GM19438 (cell line): ENCODE data around the gene SRD5A1.
A peak's percentile ranks its signal among the peaks of the same experiment; 100 is the strongest.

Experiments
- ATAC-seq: cut with Tn5 transposase; IDR thresholded peaks from one replicate; pipeline ENCODE4 v1.9.1; 2021; ENCODE audit warnings: low read depth; ENCODE audit not compliant: unreplicated experiment

Gene SRD5A1, protein sequence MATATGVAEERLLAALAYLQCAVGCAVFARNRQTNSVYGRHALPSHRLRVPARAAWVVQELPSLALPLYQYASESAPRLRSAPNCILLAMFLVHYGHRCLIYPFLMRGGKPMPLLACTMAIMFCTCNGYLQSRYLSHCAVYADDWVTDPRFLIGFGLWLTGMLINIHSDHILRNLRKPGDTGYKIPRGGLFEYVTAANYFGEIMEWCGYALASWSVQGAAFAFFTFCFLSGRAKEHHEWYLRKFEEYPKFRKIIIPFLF

DNA sequence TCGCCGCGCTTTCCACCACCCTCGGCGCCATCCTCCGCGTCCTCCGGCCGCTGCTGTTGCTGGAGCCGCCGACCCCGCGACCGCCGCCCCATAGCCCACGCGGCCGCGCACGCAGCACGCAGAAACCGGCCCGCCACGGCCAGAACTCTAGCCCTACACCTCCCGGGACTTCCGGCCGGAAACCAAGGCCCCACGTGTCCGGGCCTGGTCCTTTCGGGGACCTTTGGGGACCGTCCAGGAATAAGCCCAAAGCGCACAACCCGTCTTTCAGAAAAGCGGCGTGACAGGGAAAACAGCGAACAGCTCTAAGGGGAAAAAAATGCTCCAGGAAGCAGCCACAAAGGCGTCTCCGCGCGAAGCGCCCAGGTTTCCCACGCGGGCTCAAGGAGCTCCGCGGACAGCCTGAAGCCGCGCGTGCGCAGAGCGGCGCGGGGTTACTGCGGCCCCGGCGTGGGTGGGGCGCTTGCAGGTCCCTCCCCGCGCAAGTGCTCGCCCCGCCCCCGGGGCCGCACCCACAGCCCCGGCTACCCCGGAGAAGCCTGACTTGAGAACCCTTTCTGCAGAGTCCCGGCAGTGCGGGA lies at the start of gene SRD5A1, which contains the start of gene NSUN2:
TSS of gene SRD5A1 (plus strand) at position 553 of the 581 bp plus-strand sequence. CDS start 137 bp downstream, outside the sequence.
TSS of gene NSUN2 (minus strand) at position 157 of the 581 bp plus-strand sequence. CDS start at position 92, 65 bp downstream.
- ATAC-seq = peak; percentile 88

DNA sequence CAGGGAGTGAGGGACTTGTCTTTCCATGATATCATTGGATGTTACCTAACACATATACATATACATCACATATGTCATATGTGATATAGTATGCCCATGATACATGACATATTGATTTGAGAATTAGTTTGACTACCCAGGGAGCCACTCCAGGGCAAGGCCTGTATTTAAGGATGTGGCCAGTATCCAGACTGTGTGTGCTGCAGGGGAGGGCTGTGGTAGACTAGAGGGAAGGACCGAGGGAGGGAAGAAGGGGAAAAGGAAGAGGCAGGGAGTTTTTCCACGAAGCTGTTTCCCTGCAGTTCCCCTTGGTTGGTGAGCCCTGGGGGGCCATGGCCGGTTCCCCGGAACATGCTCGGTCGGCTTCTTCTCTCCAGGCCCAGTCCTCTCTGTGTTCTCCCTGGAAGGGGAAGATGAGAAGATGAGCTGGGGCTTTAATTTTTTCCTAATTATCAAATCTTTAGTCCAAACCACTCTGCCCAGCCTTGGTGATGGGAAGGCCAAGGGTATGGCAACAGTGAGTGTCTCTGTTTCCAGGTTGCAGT lies 49.1 kb upstream of the SRD5A1 start:
- ATAC-seq = no peak

DNA sequence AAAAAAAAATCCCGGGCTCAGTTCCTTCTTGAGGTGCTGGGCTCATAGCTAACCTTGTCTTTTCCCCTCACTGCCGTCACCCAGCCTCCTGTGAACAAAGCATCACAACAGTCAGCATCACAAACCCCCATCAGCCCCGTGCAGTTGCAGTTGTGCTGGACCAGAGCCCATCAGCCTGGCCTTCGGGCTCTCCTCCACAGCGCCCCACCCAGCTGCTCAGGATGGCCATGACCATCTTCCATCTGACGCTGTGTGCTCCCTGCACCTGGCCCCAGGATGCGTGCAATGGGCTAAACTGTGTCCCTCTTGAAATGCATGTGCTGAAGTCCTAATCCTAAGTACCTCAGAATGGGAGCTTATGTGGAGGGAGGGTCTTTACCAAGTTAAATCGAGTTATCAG lies 48.5 kb upstream of the SRD5A1 start:
- ATAC-seq = no peak

DNA sequence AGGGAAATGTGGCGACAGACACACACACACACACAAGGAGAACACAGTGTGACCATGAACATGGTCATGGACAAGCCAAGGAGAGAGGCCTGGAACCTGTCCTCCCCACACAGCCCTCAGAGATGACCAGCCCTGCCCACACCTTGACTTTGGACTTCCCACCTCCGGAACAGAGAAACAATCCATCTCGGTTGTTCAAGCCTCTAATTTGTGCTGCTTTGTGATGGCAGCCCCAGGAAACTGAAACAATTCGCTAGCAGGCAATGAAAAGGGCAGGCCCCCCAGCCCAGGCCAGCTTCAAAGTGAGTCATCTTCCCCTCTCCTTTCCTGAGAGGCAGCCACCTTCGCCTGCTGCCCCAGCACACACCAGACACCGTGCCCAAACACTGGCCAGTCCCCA lies 48.1 kb upstream of the SRD5A1 start:
- ATAC-seq = no peak

DNA sequence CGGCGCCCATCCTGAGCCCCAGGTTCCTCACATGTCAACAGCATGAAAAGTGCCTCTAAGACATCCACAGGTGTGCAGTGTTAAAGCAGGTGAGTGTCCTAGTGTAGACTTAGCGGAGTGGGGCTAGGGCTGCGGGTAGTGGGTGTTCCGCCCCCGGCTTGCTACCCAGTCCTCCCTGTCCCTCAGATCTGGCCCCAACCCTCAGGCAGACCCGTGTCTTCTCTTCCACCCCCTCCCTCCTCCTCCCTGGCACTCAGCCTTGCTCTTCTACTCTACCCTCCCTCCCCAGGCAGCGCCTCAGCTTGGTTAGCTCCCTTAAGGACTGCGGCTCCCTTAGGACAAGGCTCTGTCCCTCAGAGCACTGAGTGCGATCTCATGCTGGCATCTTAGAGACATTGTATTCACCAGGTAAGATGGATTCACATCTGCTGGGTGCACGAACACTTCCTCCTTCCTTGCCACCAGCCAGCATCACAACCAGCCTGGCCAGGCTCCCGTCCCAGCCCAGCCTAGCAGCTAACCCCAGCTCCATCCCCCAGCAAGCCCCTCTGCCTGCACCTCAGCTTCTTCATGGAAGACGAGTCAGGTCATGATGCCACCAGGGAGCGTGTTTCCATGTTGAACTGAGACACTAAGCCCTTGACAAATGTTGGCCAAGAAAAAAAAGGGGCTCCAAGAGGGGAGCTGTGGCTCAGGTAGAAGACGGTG lies 47.1 kb upstream of the SRD5A1 start:
- ATAC-seq = no peak

DNA sequence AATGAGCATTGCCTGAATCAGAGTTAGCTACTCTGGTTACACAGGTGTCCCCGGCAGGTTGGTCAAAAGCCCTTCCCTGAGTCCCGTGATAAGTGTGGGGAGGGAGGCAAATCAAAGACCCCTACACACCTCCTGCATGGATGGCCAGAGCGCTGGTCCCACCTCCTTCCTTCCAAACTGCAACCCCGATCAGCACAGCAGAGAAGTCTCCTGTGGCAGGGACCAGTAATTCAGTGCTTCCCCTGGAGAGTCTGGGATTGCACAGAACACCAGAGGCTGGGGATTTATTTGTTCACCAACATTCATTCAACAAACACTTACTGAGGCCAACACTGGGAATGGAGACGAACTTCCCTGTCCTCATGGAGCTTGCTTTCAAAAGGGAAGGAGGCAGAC lies 46.6 kb upstream of the SRD5A1 start:
- ATAC-seq = no peak

DNA sequence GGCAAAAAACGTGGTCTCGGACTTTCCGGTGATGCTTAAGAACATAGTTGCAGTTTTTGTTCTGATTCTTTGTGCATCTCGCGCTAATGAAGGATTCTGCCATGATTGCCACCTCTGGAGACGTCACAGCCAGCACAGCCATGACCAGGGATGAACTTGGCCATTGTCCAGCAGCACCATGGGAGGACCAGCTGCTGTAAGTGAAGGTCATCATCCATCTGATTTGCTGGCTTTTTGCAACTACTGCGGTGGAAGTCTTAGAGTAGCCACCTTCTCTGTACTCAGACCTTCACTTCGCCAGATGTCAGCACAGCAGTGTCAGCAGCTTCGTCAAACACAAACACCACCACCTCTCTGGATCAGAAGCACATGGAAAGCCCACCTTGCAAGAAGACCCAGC lies 46.1 kb upstream of the SRD5A1 start:
- ATAC-seq = no peak

DNA sequence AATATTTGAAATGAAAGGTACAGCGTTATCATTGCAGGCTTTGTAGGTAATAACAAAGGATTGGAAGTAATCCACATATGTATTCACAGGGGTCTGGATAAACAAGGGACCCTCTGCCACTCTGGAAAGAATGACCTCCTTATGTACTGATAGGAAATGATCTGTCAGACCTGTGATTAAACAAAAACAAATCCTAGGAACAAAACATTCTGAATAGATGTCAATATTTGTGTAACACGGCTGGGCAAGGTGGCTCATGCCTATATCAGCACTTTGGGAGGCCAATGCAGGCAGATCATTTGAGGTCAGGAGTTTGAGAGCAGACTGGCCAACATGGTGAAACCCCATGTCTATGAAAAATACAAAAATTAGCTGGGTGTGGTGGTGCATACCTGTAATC lies 42.7 kb upstream of the SRD5A1 start:
- no peak for ATAC-seq

DNA sequence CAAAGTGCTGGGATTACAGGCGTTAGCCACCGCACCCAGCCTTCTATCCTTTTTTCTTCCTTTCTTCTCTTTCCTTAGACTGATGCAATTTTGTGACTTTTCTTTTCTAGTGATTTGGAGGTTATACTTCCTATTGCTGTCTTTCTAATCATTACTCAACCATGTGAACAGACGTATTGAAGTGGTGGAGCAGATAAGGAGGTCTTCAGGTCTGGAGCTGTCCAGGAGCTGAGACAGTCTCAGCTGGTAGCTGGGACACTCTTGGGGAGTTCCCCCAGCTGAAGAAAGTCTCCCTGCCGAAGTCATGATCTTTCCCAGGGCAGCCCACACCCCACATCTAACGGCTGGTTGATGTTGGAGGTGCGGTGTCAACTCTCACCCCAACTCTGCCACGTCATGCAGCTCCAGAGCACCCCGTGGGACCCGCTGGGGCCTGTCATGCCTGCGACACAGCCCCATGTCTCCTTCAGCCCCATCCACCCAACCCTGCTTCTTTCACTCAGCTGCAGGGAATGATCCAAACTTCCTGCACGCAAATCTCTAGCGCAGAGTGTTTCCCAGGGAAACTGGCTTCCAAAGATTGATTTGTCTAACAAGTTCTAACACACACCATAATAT lies 41.5 kb upstream of the SRD5A1 start:
- no peak for ATAC-seq

DNA sequence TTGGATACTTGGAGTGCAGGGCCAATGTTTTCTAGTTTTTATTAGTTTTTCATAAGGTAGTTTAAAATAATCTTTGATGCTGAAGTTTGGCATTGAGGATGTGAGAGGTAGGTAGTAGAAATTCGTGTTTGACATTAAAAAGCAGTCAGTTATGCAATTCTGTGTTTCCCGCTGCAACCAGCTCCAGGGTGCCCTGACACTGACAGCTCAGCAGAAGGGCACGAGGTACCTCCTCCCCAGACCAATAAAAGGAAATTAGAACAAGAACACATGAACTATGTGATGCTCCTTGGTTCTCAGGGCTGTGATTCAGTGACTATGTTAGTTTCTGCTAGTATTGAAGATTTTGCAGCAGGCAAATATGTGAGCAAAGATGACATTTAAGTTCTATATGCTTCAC lies 40.6 kb upstream of the SRD5A1 start:
- no peak for ATAC-seq

DNA sequence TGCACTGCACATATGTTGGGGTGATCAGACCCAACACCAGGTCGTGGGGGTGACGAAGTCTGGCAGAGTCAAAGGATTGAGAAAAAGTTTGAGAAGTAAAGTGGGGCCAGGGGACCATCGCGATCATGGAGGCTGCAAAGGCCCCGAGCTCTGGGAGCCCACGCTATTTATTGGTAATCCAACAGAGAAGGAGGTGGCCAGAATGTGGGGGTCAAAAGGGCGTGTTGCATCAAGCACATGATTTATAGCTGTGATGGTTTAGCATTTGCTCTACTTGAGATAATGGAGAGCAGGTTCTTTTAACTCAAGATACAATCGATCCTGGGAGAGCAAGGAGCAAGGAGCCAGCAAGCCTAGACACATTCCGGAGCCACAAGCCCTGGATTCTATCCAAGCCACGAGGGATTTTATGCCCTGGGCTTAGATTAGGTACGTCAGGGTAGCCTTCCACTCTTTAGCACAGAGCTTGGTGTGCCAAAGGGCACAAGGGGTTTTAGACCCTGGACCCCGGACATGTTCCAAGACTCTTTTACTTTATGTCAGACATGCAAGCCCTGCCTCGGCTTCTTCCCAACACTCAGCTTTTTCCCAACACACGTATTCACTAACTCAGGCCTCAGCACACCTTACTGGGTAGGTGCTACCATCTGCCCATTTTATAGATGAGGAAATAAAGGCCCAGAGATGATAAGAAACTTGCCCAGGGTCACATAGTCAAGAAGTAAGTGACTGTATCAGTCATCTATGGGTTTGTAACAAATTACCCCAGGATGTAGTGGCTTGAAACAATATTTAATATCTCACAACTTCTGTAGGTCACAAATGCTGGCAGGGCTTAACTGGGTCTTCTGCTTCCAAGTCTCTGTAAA lies 39.9 kb upstream of the SRD5A1 start:
- no peak for ATAC-seq

DNA sequence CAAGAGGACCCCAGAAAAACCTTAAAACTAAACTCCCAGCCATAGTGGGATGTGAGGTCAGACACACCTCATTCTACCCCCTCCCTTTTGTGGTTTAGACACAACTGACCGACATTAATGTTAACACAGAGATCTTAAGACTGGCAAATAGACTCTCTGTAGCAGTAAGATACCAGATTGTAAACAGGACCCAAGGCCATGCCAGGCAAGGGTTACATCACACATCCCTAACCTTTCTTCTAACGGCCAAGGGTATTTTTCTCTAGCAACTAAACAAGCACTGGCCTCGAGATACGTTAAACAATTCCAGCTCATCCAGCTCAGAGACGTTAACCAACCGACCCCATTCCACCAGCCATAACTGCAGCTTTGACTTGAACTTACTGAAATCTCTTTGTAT lies 39.2 kb upstream of the SRD5A1 start:
- ATAC-seq = no peak

DNA sequence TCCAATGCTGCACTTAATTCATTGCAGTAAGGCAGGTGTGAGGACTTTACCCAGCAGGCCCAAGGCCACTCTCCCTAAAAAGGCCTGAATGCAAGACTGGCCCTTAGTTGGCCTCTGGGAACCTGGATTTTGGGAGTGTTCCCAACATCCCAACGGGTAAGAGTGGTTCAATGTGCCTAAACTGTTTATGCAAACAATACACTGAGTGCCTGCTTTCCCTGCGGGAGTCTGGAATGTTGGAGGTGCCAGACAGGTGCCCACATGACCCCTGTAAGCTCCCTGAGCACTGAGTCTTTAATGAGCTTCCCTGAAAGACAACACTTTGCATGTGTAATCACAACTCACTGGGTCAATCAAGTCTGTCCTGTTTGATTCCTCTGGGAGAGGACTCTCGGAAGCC lies 37.8 kb upstream of the SRD5A1 start:
- ATAC-seq = no peak

DNA sequence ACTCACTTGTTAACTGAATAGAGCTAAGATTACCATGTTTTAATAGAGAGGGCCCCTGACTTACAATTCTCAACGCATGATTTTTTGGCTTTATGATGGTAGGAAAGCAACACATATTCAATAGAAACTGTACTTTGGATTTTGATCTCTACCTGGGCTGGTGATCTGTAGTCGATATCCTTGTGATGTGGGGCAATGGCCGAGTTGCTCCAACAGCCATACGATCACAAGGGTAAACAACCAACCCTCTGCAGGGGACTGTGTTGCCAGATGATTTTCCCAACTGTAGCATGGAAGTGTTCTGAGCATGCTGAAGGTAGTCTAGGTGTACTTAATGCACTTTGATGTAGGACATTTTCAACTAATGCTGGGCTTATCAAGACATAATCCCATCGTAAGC lies 36.9 kb upstream of the SRD5A1 start:
- no peak for ATAC-seq

DNA sequence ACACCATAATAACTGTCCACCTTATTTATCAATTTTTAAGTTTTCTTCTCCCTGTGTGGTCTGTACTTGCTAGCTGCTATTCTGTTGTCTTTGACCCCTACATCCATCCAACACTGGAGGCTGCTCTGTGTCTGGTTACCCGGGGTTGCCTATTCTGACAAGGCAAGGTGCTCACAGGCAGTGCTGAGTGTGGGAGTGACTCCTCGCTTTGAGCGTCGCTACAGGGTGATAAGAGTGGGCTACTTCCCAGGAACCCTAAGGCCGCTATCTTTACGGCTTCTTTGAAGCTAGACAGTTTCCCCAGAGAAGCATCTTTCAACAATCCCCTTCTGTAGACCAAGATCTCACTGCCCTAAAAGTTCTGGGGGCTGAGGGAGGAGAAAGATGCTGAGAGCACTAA lies 35.7 kb upstream of the SRD5A1 start:
- ATAC-seq = no peak

DNA sequence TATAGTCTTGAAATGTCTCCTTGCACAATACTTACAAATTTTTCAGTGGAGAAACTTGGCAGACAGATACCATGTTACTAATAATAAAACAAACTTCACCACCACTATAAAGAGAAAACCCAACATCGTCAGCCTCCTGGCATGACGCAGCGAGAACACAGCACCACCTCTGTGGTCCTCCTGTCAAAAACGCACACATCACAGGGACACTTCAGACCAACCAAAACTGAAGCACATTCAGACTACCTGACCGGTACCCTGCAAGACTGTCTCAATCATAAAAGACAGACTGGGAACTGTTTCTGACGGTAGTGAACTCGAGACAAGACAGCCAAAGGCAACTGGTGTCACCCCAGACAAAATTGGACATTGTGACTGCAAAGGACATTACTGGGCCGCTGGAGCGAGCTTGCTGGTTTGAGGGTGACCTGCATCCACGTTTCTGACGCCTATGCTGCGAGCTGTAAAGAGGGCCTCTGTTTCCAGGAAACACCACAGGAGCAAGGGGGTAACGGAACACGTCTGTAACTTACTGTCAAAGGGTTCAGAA lies 34.8 kb upstream of the SRD5A1 start:
- no peak for ATAC-seq

DNA sequence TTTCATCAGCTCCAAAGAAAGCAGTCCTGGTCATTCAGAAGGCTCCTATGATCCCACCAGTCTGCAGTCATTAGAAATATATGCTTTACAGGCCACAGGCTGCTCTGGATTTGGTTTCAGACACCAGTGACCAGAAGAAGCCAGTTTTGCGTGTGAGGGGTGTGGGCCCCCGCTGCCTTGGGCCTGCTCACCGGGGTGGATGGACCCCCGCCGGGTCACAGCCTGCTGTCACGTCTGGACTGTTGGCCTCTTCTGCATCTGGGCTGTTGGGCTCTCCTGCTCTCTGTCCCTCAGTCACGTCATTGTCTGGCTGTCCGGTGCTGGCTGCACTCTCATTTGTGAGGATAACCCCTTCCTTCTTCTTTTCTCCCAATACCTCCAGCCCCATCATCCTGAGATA lies 33.5 kb upstream of the SRD5A1 start:
- no peak for ATAC-seq

DNA sequence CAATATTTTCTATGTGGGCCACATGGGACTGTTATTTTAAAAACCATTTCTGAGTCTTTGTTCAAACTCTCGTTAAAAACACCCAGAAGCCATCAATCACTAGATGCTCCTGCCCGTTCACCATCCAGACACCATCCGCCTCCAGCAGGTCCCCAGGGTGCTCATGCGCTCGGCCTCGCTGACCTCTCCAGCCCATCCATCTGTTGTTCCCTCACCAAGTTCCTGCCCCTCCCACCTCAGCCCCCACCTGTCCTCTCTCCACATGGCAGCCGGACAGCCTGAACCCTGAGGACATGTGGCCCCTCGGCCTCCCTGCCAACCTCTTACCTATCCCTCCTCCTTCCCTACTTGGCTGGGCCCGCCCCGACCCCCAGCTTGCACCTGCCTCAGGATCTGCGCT lies 32.0 kb upstream of the SRD5A1 start:
- no peak for ATAC-seq

DNA sequence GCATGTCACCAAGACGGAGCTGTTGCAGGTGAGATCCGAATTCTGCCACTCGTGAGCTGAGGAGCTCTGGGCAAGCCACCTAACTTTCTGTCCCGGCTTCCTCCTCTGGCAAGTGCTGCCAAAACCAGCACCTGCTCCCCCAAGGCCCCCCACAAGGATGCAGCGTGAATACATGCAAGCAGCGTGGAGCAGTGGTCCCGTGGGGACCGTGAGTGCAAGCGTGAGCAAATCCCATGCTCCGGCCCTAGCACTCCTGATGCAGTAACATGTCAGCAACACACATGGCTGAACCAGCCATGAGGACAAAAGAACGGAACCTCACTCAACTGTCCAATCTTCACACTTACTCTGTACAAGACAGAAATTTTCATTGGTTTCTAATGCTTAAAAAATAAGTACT lies 31.4 kb upstream of the SRD5A1 start:
- ATAC-seq = no peak

DNA sequence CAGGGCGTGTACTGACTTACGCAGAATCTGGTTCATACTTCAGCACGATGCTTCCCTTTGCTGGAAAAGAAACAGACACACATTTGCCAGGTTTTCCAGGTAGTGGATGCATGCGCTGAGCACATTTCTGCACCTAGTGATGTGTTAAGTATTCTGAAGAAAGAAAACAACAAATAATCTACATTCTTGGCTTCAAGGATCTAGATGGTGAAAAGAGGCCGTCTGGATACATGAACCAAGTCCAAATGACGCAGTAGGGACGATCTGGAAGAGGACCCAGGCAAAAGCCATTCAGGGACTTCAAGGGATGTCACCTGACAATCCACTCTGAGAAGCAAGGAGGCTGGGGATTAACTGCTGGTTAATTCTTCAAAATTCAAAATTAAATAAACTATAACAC lies 30.8 kb upstream of the SRD5A1 start:
- no peak for ATAC-seq
